ENCODE results near the gene DGKD. TPM values are rescaled to one million over a fixed set of nuclear protein-coding genes. Genes with fewer than 3 reads are reported as not detected.
A peak's percentile ranks its signal among the peaks of the same experiment; 100 is the strongest.

Gene DGKD
- total and polyA plus RNA-seq, 7 donors = 59.4 to 365 (median 173) TPM

- peaks cover 20% of the 10 kb centered on the region for H3K4me1 ChIP-seq
- intact Hi-C loops (cut with DNase I) = loop anchor here (2.0 kb wide), 1 partner anchor 37 kb away; no protein-coding TSS in a partner anchor
- H3K4me3 ChIP-seq = no peak overlapping the region
- TF ChIP-seq CTCF (IDR thresholded peaks at IDR 0.05) = no peak
- 56 to 67% (median 65%) methylated on average over 4 of the region's 4 CpGs for WGBS, 3 donors
- no peaks in the 10 kb centered on the region for H3K9me3 ChIP-seq
- H3K27ac ChIP-seq = peak overlapping the region; percentile 53
- H3K27me3 ChIP-seq (ENCODE audit: insufficient read depth in 3 of 3, low read length in 2 of 3) = no peaks in the 10 kb centered on the region
- DNase-seq (no peak), ATAC-seq (no peak)
- peaks cover 10 to 100% of the 10 kb centered on the region in 2 donors for H3K36me3 ChIP-seq (ENCODE audit: insufficient read depth in 1 of 2, low read depth in 1 of 2)
Observed at GRCh38 chr2:233442028-233442310, 87.7 kb downstream of the DGKD start.

- DNase-seq = peak; percentile 77 to 90
- Histone ChIP-seq H3K4me1 (peaks cover 17% of the 10 kb centered on the region), H3K27ac (no peak overlapping the region), H3K36me3 (ENCODE audit: insufficient read depth in 1 of 2, low read depth in 1 of 2) (peaks cover 6 to 100% of the 10 kb centered on the region in 2 donors), H3K9me3 (no peaks in the 10 kb centered on the region), H3K4me3 (no peak overlapping the region), H3K27me3 (ENCODE audit: insufficient read depth in 3 of 3, low read length in 2 of 3) (no peaks in the 10 kb centered on the region)
- WGBS, 3 donors = 52 to 57% (median 56%) methylated on average over 18 of the region's 18 CpGs
- intact Hi-C loops (cut with DNase I) = loop anchor here (2.0 kb wide), 1 partner anchor 39 kb away; no protein-coding TSS in a partner anchor
- TF ChIP-seq CTCF (IDR thresholded peaks at IDR 0.05) = peak; percentile 82
- ATAC-seq = peak; percentile 20 to 71 (median 66)
Observed at GRCh38 chr2:233443511-233444183, 89.4 kb downstream of the DGKD start.

- Histone ChIP-seq H3K27me3 (ENCODE audit: insufficient read depth in 3 of 3, low read length in 2 of 3) (no peaks in the 10 kb centered on the region), H3K9me3 (no peaks in the 10 kb centered on the region), H3K27ac (no peak overlapping the region), H3K36me3 (ENCODE audit: insufficient read depth in 1 of 2, low read depth in 1 of 2) (peaks cover 6 to 100% of the 10 kb centered on the region in 2 donors), H3K4me3 (no peak overlapping the region), H3K4me1 (peaks cover 13% of the 10 kb centered on the region)
- peak; percentile 6 to 42 for DNase-seq
- ATAC-seq = no peak
- intact Hi-C loops (cut with DNase I) = no loop called here
- 80 to 97% (median 88%) methylated on average over 11 of the region's 11 CpGs for WGBS, 3 donors
- no peak for TF ChIP-seq CTCF (IDR thresholded peaks at IDR 0.05)
Observed at GRCh38 chr2:233444501-233444900, 90.2 kb downstream of the DGKD start.

- H3K4me3 ChIP-seq = no peak overlapping the region
- H3K27ac ChIP-seq = peak overlapping the region; percentile 16
- DNase-seq = peak; percentile 9 to 20
- no peaks in the 10 kb centered on the region for H3K9me3 ChIP-seq
- no peak for ATAC-seq
- no peaks in the 10 kb centered on the region for H3K27me3 ChIP-seq (ENCODE audit: insufficient read depth in 3 of 3, low read length in 2 of 3)
- H3K4me1 ChIP-seq = peaks cover 13% of the 10 kb centered on the region
- WGBS, 3 donors = 89 to 95% (median 92%) methylated on average over 18 of the region's 18 CpGs
- TF ChIP-seq CTCF (IDR thresholded peaks at IDR 0.05) = no peak
- peaks cover 7 to 100% of the 10 kb centered on the region in 2 donors for H3K36me3 ChIP-seq (ENCODE audit: insufficient read depth in 1 of 2, low read depth in 1 of 2)
- intact Hi-C loops (cut with DNase I) = no loop called here
Observed at GRCh38 chr2:233445152-233445830, 91.0 kb downstream of the DGKD start.
